ENCODE results near the gene FOXO6.

The FOXO6 gene

DNA sequence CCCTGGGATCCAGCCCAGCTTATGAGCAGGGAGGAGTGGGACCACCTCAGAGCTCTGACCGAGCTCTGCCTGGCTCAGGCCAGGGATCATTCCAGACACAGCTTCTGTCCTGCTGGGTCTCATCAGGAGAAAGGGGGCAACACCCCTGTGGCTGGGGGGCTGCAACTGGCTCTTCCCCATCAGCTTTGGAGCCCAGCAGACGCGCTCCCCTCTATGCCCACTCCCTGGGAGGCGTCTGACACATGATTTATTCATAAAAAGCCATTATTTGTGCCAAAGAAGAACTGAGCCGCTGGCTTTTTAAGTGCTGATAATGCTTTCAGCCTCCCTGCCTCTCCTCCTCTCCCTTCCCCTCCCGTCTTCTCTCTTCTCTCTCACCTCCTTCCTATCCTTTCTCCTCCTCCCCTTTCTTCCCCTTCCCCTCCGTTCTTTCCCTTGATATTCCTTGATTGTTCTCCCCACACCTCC is 25.0 kb downstream of the FOXO6 start:
- Histone ChIP-seq H3K27me3 (ENCODE audit: control insufficient read depth in 1 of 2, insufficient read depth in 2 of 2, low read length in 2 of 2) (no peaks in the 10 kb centered on the region), H3K4me3 (ENCODE audit: low read length in 2 of 2) (no peak overlapping the region), H3K9me3 (ENCODE audit: control insufficient read depth in 2 of 2, low read length in 2 of 2) (no peaks in the 10 kb centered on the region), H3K9ac (ENCODE audit: low read length in 2 of 2) (no peak overlapping the region), H3K36me3 (ENCODE audit: control insufficient read depth in 2 of 2, insufficient read depth in 2 of 2, low read length in 2 of 2) (no peaks in the 10 kb centered on the region), H3K4me1 (ENCODE audit: control insufficient read depth, insufficient read depth, low read length) (peaks cover 48% of the 10 kb centered on the region), H3K27ac (ENCODE audit: low read length) (no peak overlapping the region)

DNA sequence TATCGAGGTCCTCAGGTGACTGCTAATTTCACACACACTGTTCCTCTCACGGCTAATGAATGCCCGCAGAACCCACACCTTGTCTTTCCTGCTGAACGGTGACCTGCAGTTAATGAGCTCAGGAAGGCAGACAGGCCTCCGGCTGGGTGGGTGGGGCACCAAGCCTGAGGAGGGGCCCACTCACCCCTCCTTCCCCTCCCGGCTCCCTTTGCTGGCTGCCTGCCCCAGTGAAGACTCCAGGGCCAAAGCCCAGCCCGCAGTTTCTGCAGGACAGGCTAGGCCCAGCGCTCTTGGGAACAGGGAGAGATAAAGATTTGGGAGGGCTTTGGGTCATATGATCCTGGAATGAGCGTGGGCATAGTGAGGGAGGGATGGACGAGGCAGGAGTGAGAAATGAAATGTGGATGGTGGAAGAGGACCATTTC is 26.4 kb downstream of the FOXO6 start:
- H3K36me3 ChIP-seq (ENCODE audit: control insufficient read depth in 2 of 2, insufficient read depth in 2 of 2, low read length in 2 of 2): no peaks in the 10 kb centered on the region
- H3K4me3 ChIP-seq (ENCODE audit: low read length in 2 of 2): peak overlapping the region in 1 of 2 donors; percentile 15
- peaks cover 50% of the 10 kb centered on the region for H3K4me1 ChIP-seq (ENCODE audit: control insufficient read depth, insufficient read depth, low read length)
- H3K9ac ChIP-seq (ENCODE audit: low read length in 2 of 2): peak overlapping the region in 1 of 2 donors; percentile 42
- peak overlapping the region; percentile 58 for H3K27ac ChIP-seq (ENCODE audit: low read length)
- H3K27me3 ChIP-seq (ENCODE audit: control insufficient read depth in 1 of 2, insufficient read depth in 2 of 2, low read length in 2 of 2): no peaks in the 10 kb centered on the region
- no peaks in the 10 kb centered on the region for H3K9me3 ChIP-seq (ENCODE audit: control insufficient read depth in 2 of 2, low read length in 2 of 2)

DNA sequence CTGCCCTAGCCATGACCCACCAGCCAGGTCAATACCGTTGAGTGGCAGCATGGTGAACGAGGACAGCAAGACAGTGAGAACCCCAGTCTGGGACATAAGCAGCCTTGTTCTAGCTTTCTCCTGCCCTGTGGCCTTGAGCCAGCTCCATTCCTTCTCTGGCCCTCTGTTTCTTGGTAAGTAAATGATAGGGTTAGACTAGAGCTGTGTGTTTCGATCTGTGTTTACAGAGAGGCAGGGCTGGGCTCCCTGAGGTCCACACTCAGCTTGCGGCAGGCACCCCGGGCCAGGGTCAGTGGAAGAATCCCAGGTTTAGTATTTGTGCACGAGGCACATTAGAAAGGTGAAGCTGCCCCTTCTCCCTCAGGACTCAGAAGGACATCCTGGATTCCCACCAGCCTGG is 27.3 kb downstream of the FOXO6 start:
- H3K27ac ChIP-seq (ENCODE audit: low read length): peak overlapping the region; percentile 58
- H3K4me3 ChIP-seq (ENCODE audit: low read length in 2 of 2): no peak overlapping the region
- H3K9me3 ChIP-seq (ENCODE audit: control insufficient read depth in 2 of 2, low read length in 2 of 2): no peaks in the 10 kb centered on the region
- H3K36me3 ChIP-seq (ENCODE audit: control insufficient read depth in 2 of 2, insufficient read depth in 2 of 2, low read length in 2 of 2): no peaks in the 10 kb centered on the region
- H3K9ac ChIP-seq (ENCODE audit: low read length in 2 of 2): peak overlapping the region in 1 of 2 donors; percentile 42
- H3K4me1 ChIP-seq (ENCODE audit: control insufficient read depth, insufficient read depth, low read length): peaks cover 44% of the 10 kb centered on the region
- no peaks in the 10 kb centered on the region for H3K27me3 ChIP-seq (ENCODE audit: control insufficient read depth in 1 of 2, insufficient read depth in 2 of 2, low read length in 2 of 2)

DNA sequence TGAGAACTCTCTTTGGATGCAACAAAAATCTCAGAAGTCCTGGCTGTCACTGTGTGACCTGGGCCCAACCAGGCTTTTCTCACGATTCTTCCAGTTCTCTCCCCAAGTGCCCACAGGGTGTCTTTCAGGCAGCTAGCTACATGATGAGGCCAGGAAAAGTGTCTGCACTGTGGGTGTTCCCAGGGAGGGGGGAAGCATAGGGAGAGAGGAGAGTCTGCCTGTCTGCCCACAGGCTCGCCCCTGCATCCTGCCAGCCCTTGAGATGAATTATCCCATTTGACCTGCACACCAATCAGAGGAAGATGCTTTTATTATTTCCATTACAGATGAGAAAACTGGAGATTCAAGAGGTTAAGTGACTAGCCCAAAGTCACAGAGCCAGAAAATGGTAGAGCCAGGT is 27.8 kb downstream of the FOXO6 start:
- peak overlapping the region; percentile 58 for H3K27ac ChIP-seq (ENCODE audit: low read length)
- H3K36me3 ChIP-seq (ENCODE audit: control insufficient read depth in 2 of 2, insufficient read depth in 2 of 2, low read length in 2 of 2): no peaks in the 10 kb centered on the region
- peak overlapping the region in 1 of 2 donors; percentile 42 for H3K9ac ChIP-seq (ENCODE audit: low read length in 2 of 2)
- H3K27me3 ChIP-seq (ENCODE audit: control insufficient read depth in 1 of 2, insufficient read depth in 2 of 2, low read length in 2 of 2): no peaks in the 10 kb centered on the region
- peaks cover 40% of the 10 kb centered on the region for H3K4me1 ChIP-seq (ENCODE audit: control insufficient read depth, insufficient read depth, low read length)
- H3K4me3 ChIP-seq (ENCODE audit: low read length in 2 of 2): no peak overlapping the region
- no peaks in the 10 kb centered on the region for H3K9me3 ChIP-seq (ENCODE audit: control insufficient read depth in 2 of 2, low read length in 2 of 2)

DNA sequence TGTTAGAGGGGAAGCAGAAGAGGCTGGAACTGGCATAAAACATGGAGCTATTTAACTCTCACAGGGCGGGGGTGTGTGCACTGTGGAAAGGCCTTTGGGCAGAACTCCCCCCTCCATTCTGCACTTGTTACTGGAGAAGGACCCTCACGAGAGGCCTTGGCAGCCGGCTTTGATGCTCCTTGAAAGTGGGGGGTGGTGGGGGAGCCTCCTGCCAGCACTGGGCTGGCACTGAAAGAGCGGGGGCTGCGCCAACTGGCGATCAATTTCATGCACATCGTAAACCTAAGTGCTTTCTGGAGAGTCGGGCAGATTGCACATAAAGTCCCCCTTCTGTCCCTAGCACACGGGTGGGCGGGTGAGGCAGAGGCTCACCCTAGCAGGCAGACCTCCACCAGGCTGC is 28.9 kb downstream of the FOXO6 start:
- peaks cover 38% of the 10 kb centered on the region for H3K4me1 ChIP-seq (ENCODE audit: control insufficient read depth, insufficient read depth, low read length)
- no peaks in the 10 kb centered on the region for H3K36me3 ChIP-seq (ENCODE audit: control insufficient read depth in 2 of 2, insufficient read depth in 2 of 2, low read length in 2 of 2)
- H3K9me3 ChIP-seq (ENCODE audit: control insufficient read depth in 2 of 2, low read length in 2 of 2): no peaks in the 10 kb centered on the region
- H3K27me3 ChIP-seq (ENCODE audit: control insufficient read depth in 1 of 2, insufficient read depth in 2 of 2, low read length in 2 of 2): peaks cover 0 to 3% of the 10 kb centered on the region in 2 donors
- no peak overlapping the region for H3K27ac ChIP-seq (ENCODE audit: low read length)
- H3K9ac ChIP-seq (ENCODE audit: low read length in 2 of 2): no peak overlapping the region
- H3K4me3 ChIP-seq (ENCODE audit: low read length in 2 of 2): no peak overlapping the region

DNA sequence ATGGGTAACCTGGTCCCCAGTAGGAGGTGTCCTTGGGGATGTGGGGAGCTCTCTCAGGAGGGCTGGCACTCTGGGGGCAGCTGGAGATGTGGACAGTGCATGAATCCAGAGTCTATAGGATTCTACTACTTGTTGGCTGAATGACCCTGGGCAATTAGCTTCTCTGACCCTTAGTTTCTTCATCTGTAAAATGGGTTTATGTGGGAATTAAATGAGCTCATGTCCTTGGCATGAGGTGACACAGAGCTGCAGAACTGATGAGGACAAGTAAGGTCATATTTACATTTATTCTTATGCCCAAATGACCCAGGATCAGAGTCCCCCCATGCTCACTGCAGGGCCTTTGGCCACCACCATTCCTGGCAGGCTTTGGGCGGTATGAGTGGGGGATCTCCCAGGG is 29.3 kb downstream of the FOXO6 start:
- H3K27ac ChIP-seq (ENCODE audit: low read length): no peak overlapping the region
- H3K36me3 ChIP-seq (ENCODE audit: control insufficient read depth in 2 of 2, insufficient read depth in 2 of 2, low read length in 2 of 2): no peaks in the 10 kb centered on the region
- no peaks in the 10 kb centered on the region for H3K9me3 ChIP-seq (ENCODE audit: control insufficient read depth in 2 of 2, low read length in 2 of 2)
- H3K27me3 ChIP-seq (ENCODE audit: control insufficient read depth in 1 of 2, insufficient read depth in 2 of 2, low read length in 2 of 2): peaks cover 0 to 3% of the 10 kb centered on the region in 2 donors
- H3K9ac ChIP-seq (ENCODE audit: low read length in 2 of 2): no peak overlapping the region
- peaks cover 36% of the 10 kb centered on the region for H3K4me1 ChIP-seq (ENCODE audit: control insufficient read depth, insufficient read depth, low read length)
- H3K4me3 ChIP-seq (ENCODE audit: low read length in 2 of 2): no peak overlapping the region

DNA sequence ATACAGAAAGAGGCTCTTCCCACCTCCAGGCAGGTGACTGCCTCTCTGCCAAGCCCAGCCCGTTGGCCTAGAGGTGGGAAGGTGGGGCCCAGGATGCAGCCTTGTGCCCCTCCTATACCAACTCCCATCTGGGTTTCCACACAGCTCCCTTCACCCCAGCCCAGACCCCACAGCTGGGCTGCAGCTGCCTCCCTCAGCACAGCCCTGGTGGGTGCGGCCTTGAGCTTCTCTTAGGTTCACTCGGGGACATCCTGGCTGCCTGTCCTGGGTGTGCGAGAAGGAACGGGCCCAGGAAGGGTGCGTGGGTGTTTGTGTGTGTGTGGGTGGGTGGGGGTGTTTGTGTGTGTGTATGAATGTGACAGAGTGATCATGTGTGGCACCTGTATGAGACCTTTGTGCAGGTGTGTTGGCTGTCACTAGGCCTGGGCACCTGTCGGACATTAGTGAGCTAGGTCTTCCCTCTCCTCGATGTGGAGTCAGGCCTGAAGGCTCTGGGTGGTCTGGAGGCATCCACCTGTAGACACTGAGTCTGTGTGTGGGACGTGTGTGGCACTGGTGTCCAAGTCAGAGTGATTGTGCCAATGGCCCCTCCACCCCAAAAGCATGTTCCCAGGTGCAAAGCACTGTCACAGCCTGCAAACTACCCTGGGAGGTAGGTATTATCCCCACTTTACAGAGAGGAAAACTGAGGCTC is 30.7 kb downstream of the FOXO6 start:
- no peaks in the 10 kb centered on the region for H3K9me3 ChIP-seq (ENCODE audit: control insufficient read depth in 2 of 2, low read length in 2 of 2)
- no peak overlapping the region for H3K9ac ChIP-seq (ENCODE audit: low read length in 2 of 2)
- H3K27ac ChIP-seq (ENCODE audit: low read length): no peak overlapping the region
- H3K27me3 ChIP-seq (ENCODE audit: control insufficient read depth in 1 of 2, insufficient read depth in 2 of 2, low read length in 2 of 2): peaks cover 2 to 3% of the 10 kb centered on the region in 2 donors
- H3K4me1 ChIP-seq (ENCODE audit: control insufficient read depth, insufficient read depth, low read length): peaks cover 28% of the 10 kb centered on the region
- H3K36me3 ChIP-seq (ENCODE audit: control insufficient read depth in 2 of 2, insufficient read depth in 2 of 2, low read length in 2 of 2): no peaks in the 10 kb centered on the region
- peak overlapping the region in 1 of 2 donors; percentile 8 for H3K4me3 ChIP-seq (ENCODE audit: low read length in 2 of 2)

DNA sequence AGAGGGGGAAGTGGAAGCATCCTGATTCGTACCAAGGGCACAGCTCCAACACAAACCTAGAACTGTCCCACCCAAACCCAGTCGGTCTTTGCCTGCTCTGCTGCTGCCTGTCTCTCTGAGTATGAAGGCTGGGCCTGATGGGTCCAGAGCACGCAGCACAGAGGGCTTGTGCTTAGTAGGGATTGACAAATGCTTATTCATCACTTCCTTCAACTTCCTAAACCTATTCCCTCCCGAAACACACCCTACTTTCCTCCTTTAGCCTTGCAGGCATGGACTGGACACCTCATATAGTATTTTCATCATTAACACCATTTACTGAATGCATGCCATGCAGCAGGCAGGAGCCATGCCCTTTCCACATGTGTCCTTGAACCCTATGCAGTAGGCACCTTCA is 31.3 kb downstream of the FOXO6 start:
- peaks cover 2 to 3% of the 10 kb centered on the region in 2 donors for H3K27me3 ChIP-seq (ENCODE audit: control insufficient read depth in 1 of 2, insufficient read depth in 2 of 2, low read length in 2 of 2)
- no peaks in the 10 kb centered on the region for H3K36me3 ChIP-seq (ENCODE audit: control insufficient read depth in 2 of 2, insufficient read depth in 2 of 2, low read length in 2 of 2)
- H3K27ac ChIP-seq (ENCODE audit: low read length): no peak overlapping the region
- H3K9ac ChIP-seq (ENCODE audit: low read length in 2 of 2): no peak overlapping the region
- no peak overlapping the region for H3K4me3 ChIP-seq (ENCODE audit: low read length in 2 of 2)
- peaks cover 23% of the 10 kb centered on the region for H3K4me1 ChIP-seq (ENCODE audit: control insufficient read depth, insufficient read depth, low read length)
- H3K9me3 ChIP-seq (ENCODE audit: control insufficient read depth in 2 of 2, low read length in 2 of 2): no peaks in the 10 kb centered on the region

DNA sequence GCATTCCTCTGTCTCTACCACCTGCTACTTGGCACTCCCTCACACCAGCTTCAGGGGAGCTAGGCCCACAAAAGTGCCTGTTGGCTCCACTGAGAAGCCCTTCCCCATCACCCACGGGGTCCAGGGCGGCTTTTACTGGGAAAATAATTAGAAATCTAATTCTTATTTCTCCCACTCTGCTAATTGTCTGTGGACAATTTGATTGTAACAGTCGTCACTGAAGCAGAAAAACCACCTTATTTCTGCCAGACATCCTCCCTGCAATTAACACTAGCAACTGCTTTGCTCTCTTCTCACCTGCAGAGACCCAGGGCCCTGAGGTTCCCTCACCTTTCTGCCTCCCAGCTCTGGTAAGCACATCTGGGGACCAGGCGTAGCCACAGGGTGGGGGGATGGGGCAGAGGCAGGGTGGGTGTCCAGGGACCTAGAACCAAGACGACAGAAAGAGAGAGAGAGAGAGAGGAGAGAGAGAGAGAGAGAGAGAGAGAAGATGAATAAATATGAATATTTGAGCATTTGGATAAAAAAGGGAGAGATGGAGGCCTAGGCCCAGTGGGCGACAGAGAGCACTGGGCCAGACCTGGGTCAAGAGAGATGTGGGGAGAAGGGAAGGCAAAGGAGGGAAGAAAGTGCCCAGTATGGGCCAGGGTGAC is 32.6 kb downstream of the FOXO6 start:
- no peak overlapping the region for H3K9ac ChIP-seq (ENCODE audit: low read length in 2 of 2)
- peaks cover 14% of the 10 kb centered on the region for H3K4me1 ChIP-seq (ENCODE audit: control insufficient read depth, insufficient read depth, low read length)
- no peaks in the 10 kb centered on the region for H3K9me3 ChIP-seq (ENCODE audit: control insufficient read depth in 2 of 2, low read length in 2 of 2)
- peaks cover 2 to 3% of the 10 kb centered on the region in 2 donors for H3K27me3 ChIP-seq (ENCODE audit: control insufficient read depth in 1 of 2, insufficient read depth in 2 of 2, low read length in 2 of 2)
- no peak overlapping the region for H3K27ac ChIP-seq (ENCODE audit: low read length)
- no peaks in the 10 kb centered on the region for H3K36me3 ChIP-seq (ENCODE audit: control insufficient read depth in 2 of 2, insufficient read depth in 2 of 2, low read length in 2 of 2)
- no peak overlapping the region for H3K4me3 ChIP-seq (ENCODE audit: low read length in 2 of 2)

DNA sequence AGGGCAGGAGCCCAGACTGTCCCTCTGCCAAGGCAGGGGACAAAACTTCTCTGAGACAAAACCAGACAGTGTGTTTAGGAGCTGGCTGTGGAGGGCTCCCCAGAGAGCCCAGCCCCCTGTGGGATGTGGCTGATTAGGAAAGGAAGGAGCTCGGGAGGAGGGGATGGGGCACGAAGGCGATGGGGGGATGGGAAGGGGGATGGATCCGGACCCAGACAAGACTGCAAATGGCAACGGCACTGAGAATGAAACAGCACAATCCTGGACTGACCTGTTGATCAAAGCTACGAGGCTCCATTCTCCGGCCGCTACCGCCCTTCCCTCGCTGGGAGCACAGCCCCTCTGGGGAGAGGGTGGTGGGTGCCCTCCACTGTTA is 33.1 kb downstream of the FOXO6 start:
- peaks cover 17% of the 10 kb centered on the region for H3K4me1 ChIP-seq (ENCODE audit: control insufficient read depth, insufficient read depth, low read length)
- no peak overlapping the region for H3K4me3 ChIP-seq (ENCODE audit: low read length in 2 of 2)
- H3K9ac ChIP-seq (ENCODE audit: low read length in 2 of 2): no peak overlapping the region
- H3K36me3 ChIP-seq (ENCODE audit: control insufficient read depth in 2 of 2, insufficient read depth in 2 of 2, low read length in 2 of 2): no peaks in the 10 kb centered on the region
- H3K27ac ChIP-seq (ENCODE audit: low read length): no peak overlapping the region
- no peaks in the 10 kb centered on the region for H3K9me3 ChIP-seq (ENCODE audit: control insufficient read depth in 2 of 2, low read length in 2 of 2)
- H3K27me3 ChIP-seq (ENCODE audit: control insufficient read depth in 1 of 2, insufficient read depth in 2 of 2, low read length in 2 of 2): peaks cover 2 to 3% of the 10 kb centered on the region in 2 donors

Measured in stomach smooth muscle (tissue), 2 donors.